ENCODE data around the gene NFE2L2. TPM values are rescaled to one million over a fixed set of nuclear protein-coding genes. Genes with fewer than 3 reads are reported as not detected.
A peak's percentile ranks its signal among the peaks of the same experiment; 100 is the strongest.
"Not testable (repeated sequence)": the region's sequence is repeated elsewhere in the genome, so short reads cannot be mapped to it uniquely, and the experiment has no call there.

NFE2L2 gene
- total and polyA plus RNA-seq, 12 donors, result 26.4 to 67.9 (median 54.9) TPM

DNA sequence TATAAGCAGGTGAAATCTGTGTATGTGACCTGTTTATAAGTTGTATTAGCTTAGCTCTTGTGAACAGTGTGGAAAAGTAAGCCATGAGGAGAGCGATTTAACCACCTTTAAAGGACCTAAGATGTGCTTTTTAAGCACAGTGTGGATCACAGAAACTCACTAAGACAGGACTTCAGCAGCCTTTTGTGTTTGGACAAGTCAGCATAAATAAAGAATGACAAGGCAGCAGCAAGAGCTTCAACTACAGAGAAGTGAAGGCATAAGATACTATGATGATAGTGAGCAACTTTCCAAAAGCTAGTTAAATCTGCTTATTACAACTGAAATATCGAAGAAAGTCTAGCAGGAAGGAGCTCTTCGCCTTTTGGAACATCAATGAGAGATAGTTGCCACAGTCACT lies 43.0 kb downstream of the NFE2L2 start:
- peaks cover 0 to 99% (median 65%) of the 10 kb centered on the region in 9 donors for H3K36me3 ChIP-seq
- ATAC-seq, result peak in 1 of 8 donors; percentile 17
- peaks cover 6 to 47% (median 40%) of the 10 kb centered on the region in 9 donors for H3K4me1 ChIP-seq
- WGBS, 2 donors, result 94 to 96% methylated on average over 3 of the region's 3 CpGs
- no peaks in the 10 kb centered on the region for H3K27me3 ChIP-seq
- H3K27ac ChIP-seq, result no peak overlapping the region
- H3K4me3 ChIP-seq, result no peak overlapping the region
- H3K9me3 ChIP-seq, result no peaks in the 10 kb centered on the region
- intact Hi-C loops (cut with DNase I), result no loop called here
- TF ChIP-seq, protein P1, sequence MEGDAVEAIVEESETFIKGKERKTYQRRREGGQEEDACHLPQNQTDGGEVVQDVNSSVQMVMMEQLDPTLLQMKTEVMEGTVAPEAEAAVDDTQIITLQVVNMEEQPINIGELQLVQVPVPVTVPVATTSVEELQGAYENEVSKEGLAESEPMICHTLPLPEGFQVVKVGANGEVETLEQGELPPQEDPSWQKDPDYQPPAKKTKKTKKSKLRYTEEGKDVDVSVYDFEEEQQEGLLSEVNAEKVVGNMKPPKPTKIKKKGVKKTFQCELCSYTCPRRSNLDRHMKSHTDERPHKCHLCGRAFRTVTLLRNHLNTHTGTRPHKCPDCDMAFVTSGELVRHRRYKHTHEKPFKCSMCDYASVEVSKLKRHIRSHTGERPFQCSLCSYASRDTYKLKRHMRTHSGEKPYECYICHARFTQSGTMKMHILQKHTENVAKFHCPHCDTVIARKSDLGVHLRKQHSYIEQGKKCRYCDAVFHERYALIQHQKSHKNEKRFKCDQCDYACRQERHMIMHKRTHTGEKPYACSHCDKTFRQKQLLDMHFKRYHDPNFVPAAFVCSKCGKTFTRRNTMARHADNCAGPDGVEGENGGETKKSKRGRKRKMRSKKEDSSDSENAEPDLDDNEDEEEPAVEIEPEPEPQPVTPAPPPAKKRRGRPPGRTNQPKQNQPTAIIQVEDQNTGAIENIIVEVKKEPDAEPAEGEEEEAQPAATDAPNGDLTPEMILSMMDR (IDR thresholded peaks at IDR 0.05), result no peak
- DNase-seq, result no peak

DNA sequence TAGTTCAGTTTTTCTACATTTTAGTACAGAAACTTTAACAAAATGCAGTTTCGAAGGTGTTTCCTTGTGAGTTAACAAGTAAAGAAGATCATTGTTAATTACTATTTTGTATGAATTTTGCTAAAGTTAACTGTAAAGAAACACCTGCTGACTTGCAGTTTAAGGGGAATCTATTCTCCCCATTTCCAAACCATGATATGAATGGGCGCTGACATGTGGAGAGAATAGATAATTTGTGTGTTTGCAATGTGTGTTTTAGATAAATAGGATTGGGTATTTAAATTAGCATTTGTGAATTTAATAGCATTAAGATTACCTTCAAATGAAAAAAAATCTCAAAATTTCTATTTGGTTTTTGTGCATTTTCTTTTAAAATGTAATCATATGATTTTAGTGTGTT lies 44.7 kb downstream of the NFE2L2 start:
- H3K27ac ChIP-seq; DNase-seq; H3K4me3 ChIP-seq; H3K27me3 ChIP-seq; intact Hi-C loops (cut with DNase I); H3K9me3 ChIP-seq; ATAC-seq: not testable (repeated sequence)
- 96 to 97% methylated on average over 2 of the region's 2 CpGs for WGBS, 2 donors
- Histone ChIP-seq H3K36me3 (peaks cover 0 to 100% (median 71%) of the 10 kb centered on the region in 9 donors), H3K4me1 (peaks cover 6 to 65% (median 58%) of the 10 kb centered on the region in 9 donors)

DNA sequence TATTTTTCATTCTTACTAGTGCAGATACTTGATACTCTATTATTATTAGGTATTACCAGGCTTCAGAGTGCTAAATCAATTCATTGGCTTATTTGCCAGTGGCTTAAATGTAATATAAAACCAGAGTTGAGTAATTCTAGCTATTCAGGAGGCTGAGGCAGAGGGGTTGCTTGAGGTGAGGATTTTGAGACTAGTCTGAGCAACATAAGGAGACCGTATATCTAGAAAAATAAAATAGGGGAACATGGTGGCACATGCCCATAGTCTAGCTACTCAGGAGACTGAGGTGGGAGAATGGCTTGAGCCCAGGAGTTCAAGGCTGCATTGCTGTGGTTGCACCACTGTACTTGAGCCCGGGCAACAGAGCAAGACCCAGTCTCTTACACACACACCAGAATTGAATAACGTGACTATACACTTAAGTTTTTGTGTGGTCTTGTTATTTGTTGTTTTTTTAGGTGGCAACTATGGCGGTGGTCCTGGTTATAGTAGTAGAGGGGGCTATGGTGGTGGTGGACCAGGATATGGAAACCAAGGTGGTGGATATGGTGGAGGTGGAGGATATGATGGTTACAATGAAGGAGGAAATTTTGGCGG lies 47.2 kb downstream of the NFE2L2 start:
- DNase-seq (no peak), ATAC-seq (no peak)
- Histone ChIP-seq H3K4me3 (no peak overlapping the region), H3K27ac (no peak overlapping the region), H3K36me3 (peaks cover 0 to 85% (median 60%) of the 10 kb centered on the region in 9 donors), H3K4me1 (peaks cover 10 to 77% (median 68%) of the 10 kb centered on the region in 9 donors), H3K27me3 (no peaks in the 10 kb centered on the region), H3K9me3 (no peaks in the 10 kb centered on the region)
- WGBS, 2 donors, result 85 to 88% methylated on average over 5 of the region's 5 CpGs
- TF ChIP-seq, protein P1 (IDR thresholded peaks at IDR 0.05), result no peak
- intact Hi-C loops (cut with DNase I), result no loop called here

DNA sequence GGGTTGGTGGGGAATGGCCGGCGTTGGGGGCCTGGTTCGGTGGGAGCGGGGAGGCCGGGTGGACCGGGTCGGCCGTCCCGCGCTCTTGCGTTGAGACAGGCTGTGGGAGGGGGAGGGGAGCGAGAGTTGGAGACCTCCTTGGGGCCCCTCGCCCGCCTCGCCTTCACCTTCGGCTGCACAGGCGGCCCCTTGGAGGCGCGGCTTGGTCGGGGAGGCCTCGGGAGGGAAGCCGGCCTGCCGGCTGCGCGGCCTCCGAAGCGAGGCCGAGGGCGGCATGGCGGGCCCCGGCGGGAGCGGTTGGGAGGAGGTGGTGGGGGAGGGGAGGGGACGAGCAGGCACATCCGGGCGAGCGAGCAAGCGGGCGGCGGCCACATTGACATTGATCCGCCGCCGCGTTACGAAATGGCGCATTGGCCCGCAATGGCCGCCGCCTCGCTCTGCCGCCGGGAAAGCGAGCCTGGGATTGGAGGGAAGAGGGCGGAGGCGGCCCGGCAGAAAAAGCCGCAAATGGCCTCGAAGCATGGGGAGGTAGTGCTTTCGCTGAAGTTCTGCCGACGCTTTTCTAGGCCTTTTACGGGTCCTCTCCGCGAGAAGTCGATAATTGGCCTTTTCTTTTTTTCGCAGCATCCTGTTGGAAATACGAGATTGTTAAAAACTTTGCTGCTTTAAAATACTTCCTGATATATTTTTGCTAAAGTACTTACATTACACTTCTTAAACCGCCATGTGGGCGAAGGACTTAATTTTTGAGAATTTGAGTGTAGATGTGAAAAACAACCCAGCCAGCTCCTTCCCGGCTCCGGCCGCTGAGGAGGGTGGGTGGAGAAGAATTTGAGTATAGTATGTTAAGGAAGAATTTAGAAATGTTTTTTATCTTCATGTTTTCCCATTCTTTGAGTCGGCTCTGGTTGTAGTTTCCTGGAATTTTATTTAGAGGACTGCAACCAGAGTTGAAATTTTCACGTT lies 51.4 kb downstream of the NFE2L2 start:
- intact Hi-C loops (cut with DNase I), result loop anchor here in 9 of 10 donors (1.0 to 5.0 kb wide), 9 partner anchors 28 to 119 kb away; partner anchors contain the start of gene NFE2L2 (in 1 of the 9)
- Histone ChIP-seq H3K4me3 (peak overlapping the region; percentile 69 to 96 (median 86)), H3K27me3 (no peaks in the 10 kb centered on the region), H3K36me3 (peaks cover 0 to 43% (median 26%) of the 10 kb centered on the region in 9 donors), H3K9me3 (no peaks in the 10 kb centered on the region), H3K4me1 (peaks cover 10 to 61% (median 57%) of the 10 kb centered on the region in 9 donors), H3K27ac (peak overlapping the region; percentile 93 to 100 (median 99))
- WGBS, 2 donors, result 0 to 1% methylated on average over 63 to 73 of the region's 74 CpGs
- TF ChIP-seq, protein P1 (IDR thresholded peaks at IDR 0.05), result no peak
- peak; percentile 76 to 91 (median 84) for ATAC-seq
- peak; percentile 93 to 96 for DNase-seq

All from heart right ventricle (tissue), 16 donors.